ENCODE results near the gene TYK2.
"Not testable (repeated sequence)": the region's sequence is repeated elsewhere in the genome, so short reads cannot be mapped to it uniquely, and the experiment has no call there.

Gene TYK2

DNA sequence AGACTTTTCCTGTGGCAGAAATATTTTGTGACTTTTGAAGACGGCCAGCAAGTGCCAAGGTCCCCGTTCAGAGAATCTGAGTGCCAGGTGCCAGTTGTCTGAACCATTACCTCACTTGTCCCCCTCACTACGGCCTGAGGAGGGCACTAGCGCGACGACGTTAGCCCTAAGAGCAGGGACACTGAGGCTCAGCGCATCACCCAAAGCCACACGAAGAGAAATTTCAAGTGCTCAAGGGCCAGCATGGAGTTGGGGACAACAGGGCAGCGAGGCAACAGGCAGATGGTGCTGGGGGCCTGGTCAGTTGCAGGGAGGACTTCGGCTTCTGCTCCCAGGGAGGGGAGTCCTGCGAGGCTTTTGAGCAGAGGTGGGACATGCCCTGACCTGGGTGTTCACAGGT lies 9.5 kb upstream of the TYK2 start:
- DNase-seq (ENCODE audit: low read depth) = peak; percentile 44
- TF ChIP-seq CTCF (IDR thresholded peaks at IDR 0.05; ENCODE audit: insufficient read depth, low read depth, low read length, missing control alignments) = peak; percentile 22
- H3K4me3 ChIP-seq (ENCODE audit: low read depth, low read length) = no peak overlapping the region

DNA sequence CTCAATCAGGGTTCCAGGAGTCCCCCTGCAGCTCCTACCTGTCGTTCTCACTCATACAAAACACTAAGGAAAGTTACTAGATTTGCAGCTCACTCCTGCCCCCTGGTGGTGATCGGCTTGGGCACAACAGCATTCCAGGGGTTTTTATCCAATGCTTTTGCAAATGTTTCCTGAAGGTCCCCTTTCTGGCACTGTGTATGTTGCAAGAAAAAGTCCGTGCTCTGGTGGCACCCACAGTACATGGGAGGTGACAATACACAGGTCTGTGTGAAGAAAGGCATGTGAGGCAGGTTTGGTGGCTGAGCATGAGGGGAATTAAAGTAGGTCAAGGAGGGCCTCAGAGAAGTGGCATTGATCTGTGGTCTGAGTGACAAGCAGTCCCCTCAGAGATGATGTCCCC lies 8.6 kb upstream of the TYK2 start:
- H3K4me3 ChIP-seq (ENCODE audit: low read depth, low read length) = no peak overlapping the region
- DNase-seq (ENCODE audit: low read depth) = peak; percentile 86
- TF ChIP-seq CTCF (IDR thresholded peaks at IDR 0.05; ENCODE audit: insufficient read depth, low read depth, low read length, missing control alignments) = peak; percentile 87

- DNase-seq (ENCODE audit: low read depth) = no peak
- no peak overlapping the region for H3K4me3 ChIP-seq (ENCODE audit: low read depth, low read length)
- TF ChIP-seq CTCF (IDR thresholded peaks at IDR 0.05; ENCODE audit: insufficient read depth, low read depth, low read length, missing control alignments) = no peak
Measured at GRCh38 chr19:10384580-10384979, 4.2 kb upstream of the TYK2 start.

GRCh38 chr19:10383223-10383499 lies 2.8 kb upstream of the TYK2 start:
- not testable (repeated sequence) for H3K4me3 ChIP-seq (ENCODE audit: low read depth, low read length); DNase-seq (ENCODE audit: low read depth)

GRCh38 chr19:10379880-10380312 lies 476 bp downstream of the TYK2 start:
- H3K4me3 ChIP-seq (ENCODE audit: low read depth, low read length) = peak overlapping the region; percentile 68

DNA sequence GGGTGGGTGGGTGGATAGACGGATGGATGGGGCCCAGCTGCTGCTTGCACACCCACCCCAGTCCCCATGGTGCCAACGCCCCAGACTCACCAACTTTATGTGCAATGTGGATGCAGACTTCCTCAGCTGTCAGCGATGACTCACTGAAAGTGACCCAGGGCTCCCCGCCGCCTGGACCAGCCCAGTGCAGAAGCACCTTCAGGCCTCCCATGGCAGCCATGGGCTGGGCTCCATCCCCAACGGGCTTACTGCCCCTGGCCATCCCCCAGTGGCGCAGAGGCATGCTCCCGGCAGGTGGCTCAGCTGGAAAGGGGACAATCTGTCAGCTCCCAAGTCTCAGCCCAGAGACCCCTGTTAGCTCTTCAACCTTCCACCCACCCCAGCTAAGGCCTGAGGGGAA lies 2.2 kb downstream of the TYK2 start:
- TF ChIP-seq CTCF (IDR thresholded peaks at IDR 0.05; ENCODE audit: insufficient read depth, low read depth, low read length, missing control alignments) = no peak
- no peak for DNase-seq (ENCODE audit: low read depth)
- H3K4me3 ChIP-seq (ENCODE audit: low read depth, low read length) = no peak overlapping the region

More at GRCh38 chr19:10379880-10380312, 476 bp downstream of the TYK2 start:
- no peak for TF ChIP-seq CTCF (IDR thresholded peaks at IDR 0.05; ENCODE audit: insufficient read depth, low read depth, low read length, missing control alignments)
- DNase-seq (ENCODE audit: low read depth) = no peak

DNA sequence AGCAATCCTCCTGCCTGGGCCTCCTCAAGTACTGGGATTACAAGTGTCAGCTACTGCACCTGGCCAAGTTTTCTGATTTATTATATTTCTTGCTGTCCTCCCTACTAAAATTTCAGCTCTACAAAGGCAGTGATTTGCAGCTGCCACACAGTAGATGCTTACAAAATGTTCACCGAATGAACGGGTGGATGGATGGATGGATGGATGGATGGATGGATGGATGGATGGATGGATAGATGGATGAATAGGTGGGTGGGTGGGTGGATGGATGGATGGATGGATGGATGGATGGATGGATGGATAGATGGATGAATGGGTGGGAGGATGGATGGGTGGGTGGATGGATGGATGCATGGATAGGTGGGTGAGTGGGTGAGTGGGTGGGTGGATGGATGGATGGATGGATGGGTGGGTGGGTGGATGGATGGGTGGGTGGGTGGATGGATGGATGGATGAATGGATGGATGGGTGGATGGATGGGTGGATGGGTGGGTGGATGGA lies 3.2 kb downstream of the TYK2 start:
- not testable (repeated sequence) for H3K4me3 ChIP-seq (ENCODE audit: low read depth, low read length); DNase-seq (ENCODE audit: low read depth)

DNA sequence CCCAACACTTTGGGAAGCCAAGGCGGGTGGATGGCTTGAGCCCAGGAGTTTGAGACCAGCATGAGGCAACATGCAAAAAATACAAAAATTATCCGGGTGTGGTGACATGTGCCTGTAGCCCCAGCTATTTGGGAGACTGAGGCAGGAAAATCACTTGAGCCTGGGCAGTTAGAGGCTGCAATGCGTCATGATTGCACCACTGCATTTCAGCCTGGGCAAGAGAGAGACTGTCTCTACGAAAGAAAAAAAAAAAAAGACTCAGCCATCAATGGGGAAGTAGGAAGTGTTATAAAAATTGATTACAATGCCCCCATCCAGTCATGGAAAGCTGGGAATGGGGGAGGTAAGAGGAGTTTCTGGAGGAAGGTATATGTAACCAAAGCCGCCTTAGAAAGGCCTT lies 5.4 kb downstream of the TYK2 start:
- no peak overlapping the region for H3K4me3 ChIP-seq (ENCODE audit: low read depth, low read length)
- no peak for DNase-seq (ENCODE audit: low read depth)
- no peak for TF ChIP-seq CTCF (IDR thresholded peaks at IDR 0.05; ENCODE audit: insufficient read depth, low read depth, low read length, missing control alignments)

All from GM12865 (cell line).